Endometrium (tissue), 2 donors: Measurements from ENCODE around the gene CLIP1.

Experiments
- FAIRE-seq: peaks from 2 replicates; lab custom pipeline; 2012; peaks lifted over from hg19 to GRCh38; lab: Jason Lieb, UNC
- donor health status: control.
- donor health status: control.

CLIP1 gene

GRCh38 chr12:122355706-122356105, 66.8 kb downstream of the CLIP1 start:
- no peak for FAIRE-seq

DNA sequence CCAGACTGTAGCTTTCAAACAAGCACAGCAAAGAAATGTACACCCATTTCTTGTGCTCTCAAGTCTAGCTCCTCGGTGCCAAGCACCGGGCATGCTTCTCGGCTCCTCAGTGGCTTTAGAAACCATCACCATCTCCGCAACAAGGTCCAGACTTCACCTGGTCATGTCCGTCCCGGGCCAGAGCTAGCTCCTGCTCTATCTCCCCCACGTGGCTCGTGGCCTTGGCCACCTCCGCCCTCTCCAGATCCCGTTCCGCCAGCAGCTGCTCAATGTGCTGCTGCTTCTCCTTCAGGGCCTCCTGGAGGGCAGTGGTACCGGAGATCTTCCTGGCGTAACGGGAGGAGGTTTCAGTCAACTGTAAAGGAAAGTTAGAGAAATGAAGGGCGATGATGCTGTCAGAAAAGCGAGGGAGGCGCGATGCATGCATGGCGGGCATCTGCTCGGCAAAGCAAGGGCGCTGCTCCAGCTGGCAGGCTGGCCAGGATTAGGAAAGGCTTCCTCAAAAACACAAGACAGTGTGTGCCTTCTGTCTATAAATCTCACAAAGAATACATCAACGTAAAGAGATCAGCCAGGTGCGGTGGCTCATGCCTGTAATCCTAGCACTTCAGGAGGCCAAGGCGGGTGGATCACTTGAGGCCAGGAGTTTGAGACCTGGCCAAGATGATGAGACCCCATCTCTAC, 67.4 kb downstream of the CLIP1 start:
- FAIRE-seq = no peak

- FAIRE-seq = no peak
These were observed 70.1 kb downstream of the CLIP1 start for GRCh38 chr12:122352394-122352793.

GRCh38 chr12:122350141-122350848, 72.2 kb downstream of the CLIP1 start:
- FAIRE-seq = no peak

DNA sequence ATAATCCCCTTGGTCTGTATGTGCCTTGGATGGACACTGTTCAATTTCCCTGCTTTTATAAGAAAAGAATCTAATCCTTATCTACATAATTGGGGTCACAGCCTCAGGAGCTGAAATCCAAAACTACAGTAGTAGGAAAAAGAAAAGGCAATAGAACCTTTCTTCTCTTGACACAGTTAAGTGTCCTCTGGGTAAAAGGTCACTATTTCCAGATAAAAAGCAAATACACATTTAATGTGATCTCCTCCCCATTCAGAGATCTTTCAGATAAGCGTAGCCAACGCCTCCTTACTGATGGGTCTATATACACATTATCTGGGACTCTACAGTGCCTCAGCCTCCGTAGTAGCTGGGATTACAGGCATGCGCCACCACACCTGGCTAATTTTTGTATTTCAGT, 73.4 kb downstream of the CLIP1 start:
- FAIRE-seq = no peak

DNA sequence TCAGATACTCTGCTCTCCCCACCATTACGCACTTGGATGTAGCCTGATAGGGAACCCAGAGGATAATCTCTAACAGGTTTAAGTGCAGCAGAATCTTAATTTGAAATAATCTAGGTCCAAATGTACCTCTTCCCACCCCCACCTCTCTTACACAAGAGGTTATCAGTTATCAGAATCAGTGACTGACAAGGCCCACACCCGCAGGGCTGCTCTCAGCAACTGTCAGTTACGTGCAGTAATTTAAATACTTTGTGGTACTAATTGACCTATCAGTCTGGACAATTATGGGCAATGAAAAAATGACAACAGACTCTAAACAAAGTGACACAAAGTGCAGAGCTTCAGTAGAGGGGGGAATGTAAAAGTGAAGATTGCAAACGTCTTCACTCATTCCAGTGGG, 74.0 kb downstream of the CLIP1 start:
- no peak for FAIRE-seq

GRCh38 chr12:122346054-122346453, 76.4 kb downstream of the CLIP1 start:
- FAIRE-seq = no peak

GRCh38 chr12:122345042-122345441, 77.4 kb downstream of the CLIP1 start:
- FAIRE-seq = no peak

DNA sequence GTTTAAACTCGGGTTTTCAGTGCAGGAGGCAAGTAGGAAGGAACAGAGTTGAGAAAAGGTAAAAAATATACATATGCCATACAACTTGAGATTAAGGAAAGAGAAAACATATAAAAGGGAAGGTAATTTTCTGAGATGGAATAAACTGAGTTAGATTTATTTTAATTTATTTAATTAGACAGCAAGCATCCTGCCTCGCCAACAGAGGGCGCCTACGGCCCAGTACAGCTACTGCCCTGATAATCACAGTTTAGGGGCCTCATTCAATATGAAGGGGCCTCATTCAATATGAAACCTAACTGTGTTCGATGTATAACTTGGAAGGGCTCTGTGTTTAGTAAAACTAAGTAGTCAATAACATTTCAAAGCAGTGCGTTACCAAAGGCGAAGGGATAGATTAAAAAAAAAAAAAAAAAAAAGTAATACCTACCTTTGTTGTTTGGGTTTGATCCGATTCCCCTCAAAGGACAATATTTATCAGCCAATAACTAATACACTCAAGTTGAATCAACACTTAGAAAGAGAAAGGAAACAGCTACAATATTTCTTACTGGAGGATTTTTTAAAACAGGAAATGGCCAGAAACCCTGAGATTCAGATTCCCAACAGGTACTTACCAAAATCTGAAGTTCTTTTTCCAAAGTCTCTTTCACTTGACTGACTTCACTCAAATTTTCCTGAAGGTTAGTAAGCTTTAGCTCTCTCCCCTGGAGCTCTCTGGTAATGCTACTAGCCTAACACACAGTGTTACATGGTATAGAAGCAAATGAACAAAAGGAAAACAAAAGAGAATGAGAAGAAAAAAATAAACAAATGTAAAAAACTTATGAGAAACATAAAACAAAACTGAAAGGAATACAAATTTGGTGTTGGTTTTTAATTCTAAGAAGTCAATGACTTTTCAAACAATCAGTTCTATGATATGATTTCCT, 86.2 kb downstream of the CLIP1 start:
- FAIRE-seq = no peak

- FAIRE-seq = no peak
These were observed 89.1 kb downstream of the CLIP1 start for GRCh38 chr12:122333142-122334087.

- FAIRE-seq = no peak
These were observed 94.7 kb downstream of the CLIP1 start for GRCh38 chr12:122327494-122328385.

- FAIRE-seq = no peak
These were observed 95.5 kb downstream of the CLIP1 start for GRCh38 chr12:122327014-122327413.

DNA sequence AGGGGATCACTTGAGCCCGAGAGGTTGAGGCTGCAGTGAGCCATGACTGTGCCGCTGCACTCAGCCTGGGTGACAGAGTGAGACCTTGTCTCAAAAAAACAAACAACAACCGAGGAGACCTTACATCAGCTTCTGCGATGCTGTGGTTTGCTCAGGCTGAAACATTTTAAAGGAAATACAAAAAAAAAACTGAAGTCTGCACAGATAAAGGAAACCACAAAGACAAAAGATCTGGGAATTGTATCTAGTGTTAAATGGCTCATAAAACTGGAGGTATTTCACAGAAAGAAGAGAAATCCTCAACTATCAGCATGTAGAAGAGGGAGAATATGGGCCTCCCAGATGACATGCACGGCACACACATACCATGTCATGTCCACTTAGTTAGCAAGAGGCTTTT, 95.9 kb downstream of the CLIP1 start:
- FAIRE-seq = no peak

GRCh38 chr12:122323311-122324019, 99.0 kb downstream of the CLIP1 start:
- FAIRE-seq = no peak

GRCh38 chr12:122322501-122322900, 100.0 kb downstream of the CLIP1 start:
- no peak for FAIRE-seq

DNA sequence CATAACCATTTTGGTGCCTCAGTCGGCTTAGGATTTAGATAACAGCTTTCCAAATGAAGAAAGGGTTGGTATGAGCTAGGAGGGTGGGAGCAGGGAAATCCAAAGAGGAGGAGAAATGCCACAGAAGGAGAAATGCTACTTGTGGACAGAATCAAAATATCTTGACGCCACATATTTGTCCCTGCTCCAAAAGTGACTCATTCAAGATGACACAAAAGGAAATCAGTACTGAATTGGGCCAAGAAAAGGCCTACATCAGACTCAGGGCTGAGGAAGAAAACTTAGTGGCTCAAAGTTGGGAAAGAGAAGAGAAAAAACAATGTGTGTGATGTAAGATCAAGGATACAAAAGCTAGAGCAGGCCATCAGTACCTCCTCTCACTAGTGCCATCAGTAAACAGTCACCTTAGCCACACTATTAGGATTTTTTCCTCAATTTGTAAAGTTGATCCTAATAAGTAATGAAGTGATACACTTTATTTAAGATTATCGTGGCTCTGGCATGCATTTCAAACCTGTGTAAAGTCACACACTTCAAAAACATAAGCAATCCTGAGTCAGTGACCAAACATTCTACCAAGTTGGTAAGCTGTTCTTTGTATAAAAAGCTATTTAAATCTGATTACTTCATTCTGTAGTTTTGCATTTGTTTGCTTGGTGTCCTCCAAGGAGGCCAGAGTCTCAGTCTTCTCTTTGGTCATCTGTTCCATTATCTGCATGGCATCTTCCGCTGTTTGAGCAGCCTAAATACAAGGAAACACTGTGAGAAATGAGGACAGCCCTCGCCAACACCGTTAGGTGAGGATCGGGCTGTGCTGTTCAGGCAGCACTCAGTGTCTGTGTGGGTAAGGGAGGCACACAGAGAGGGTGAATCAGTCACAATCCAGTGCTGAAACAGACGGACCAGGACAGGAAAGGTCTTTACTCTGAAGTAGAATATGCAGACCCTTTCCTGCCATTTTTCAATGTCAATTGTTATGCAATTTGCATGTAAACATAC, 103.6 kb downstream of the CLIP1 start:
- no peak for FAIRE-seq

DNA sequence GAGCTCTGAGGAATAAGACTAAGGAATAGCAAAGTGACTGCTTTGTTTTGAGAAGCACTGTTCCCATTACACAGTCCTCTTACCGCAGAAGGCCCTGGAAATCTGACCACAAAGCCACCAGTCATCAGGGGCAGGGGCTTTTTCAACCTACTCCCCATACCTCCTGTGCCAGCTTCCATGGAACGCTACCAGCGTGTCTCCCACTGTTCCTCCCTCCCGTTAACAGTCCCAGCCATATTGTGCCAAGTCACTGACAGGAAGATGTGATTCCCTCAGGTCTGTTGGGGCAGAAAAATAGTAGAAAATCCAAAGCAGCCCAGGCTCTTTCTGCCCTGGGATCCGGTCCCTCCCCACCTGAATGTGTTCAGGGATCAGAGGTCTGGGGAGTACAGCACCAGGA, 109.5 kb downstream of the CLIP1 start:
- no peak for FAIRE-seq

- FAIRE-seq = no peak
These were observed 110.8 kb downstream of the CLIP1 start for GRCh38 chr12:122311696-122312095.
